Activated naive CD4-positive, alpha-beta T cell treated with anti-CD3 and anti-CD28 coated beads for 36 hours (primary cell): Measurements from ENCODE around the gene STX7. TPM values are rescaled to one million over a fixed set of nuclear protein-coding genes. Genes with fewer than 3 reads are reported as not detected.

Experiments
- CTCF ChIA-PET: fragments of 350-600 bp; sonication (Branson Sonifier 250); formaldehyde crosslinking; loops from one replicate; lab custom pipeline; 2021; ENCODE audit warnings: antibody characterized with exemption; lab: Charles Lee
- DNase-seq: peaks from one replicate; pipeline ENCODE4 v3.0.0-alpha.2; 2020
- H3K27ac Mint-ChIP-seq: one replicate; pipeline ENCODE4 v1.8.0; 2021; ENCODE audit warnings: mild to moderate bottlenecking, mixed read lengths
- H3K27me3 Mint-ChIP-seq: one replicate; pipeline ENCODE4 v1.8.0; 2021; ENCODE audit warnings: low read depth, mixed read lengths
- H3K36me3 Mint-ChIP-seq: one replicate; pipeline ENCODE4 v1.8.0; 2021; ENCODE audit warnings: low read depth, mixed read lengths
- H3K4me1 Mint-ChIP-seq: one replicate; pipeline ENCODE4 v1.8.0; 2021; ENCODE audit warnings: low read depth, mixed read lengths
- H3K4me3 Mint-ChIP-seq: one replicate; pipeline ENCODE4 v1.8.0; 2021; ENCODE audit warnings: mild to moderate bottlenecking, moderate library complexity, mixed read lengths
- H3K9me3 Mint-ChIP-seq: one replicate; pipeline ENCODE4 v1.8.0; 2021; ENCODE audit warnings: mixed read lengths
- intact Hi-C: fragments of 100-400 bp; cut with micrococcal nuclease; formaldehyde crosslinking; loops from one replicate; pipeline ENCODE4 v1.15.1; 2023
- total RNA-seq, 2 experiments: library from RNA; stranded (reverse); gene quantifications; one replicate each; pipeline ENCODE4 v1.2.3, GENCODE V29; 2021

Gene STX7
- total RNA-seq, 2 experiments from 2014 or later: 11.3 to 11.7 TPM

- intact Hi-C loops: loop anchor here (1.0 to 5.0 kb wide), 4 partner anchors 82 to 562 kb away; partner anchors contain the start of gene MOXD1
- no peak for DNase-seq
- no peaks in the 10 kb centered on the region for H3K9me3 Mint-ChIP-seq
- no peak overlapping the region for H3K27ac Mint-ChIP-seq
- CTCF ChIA-PET: interaction anchor here (0.7 to 9.7 kb wide), 27 partner anchors 8 to 570 kb away, joined by 3 to 155 read pairs (median 4); partner anchors contain the start of gene STX7
- H3K4me1 Mint-ChIP-seq: peaks cover 24% of the 10 kb centered on the region
- no peak overlapping the region for H3K4me3 Mint-ChIP-seq
- H3K27me3 Mint-ChIP-seq: no peaks in the 10 kb centered on the region
- H3K36me3 Mint-ChIP-seq: peaks cover 4% of the 10 kb centered on the region
Measured at GRCh38 chr6:132484680-132485018, 28.3 kb downstream of the STX7 start.

GRCh38 chr6:132483779-132484679, 28.9 kb downstream of the STX7 start:
- no peak overlapping the region for H3K27ac Mint-ChIP-seq
- CTCF ChIA-PET: interaction anchor here (0.7 to 9.7 kb wide), 27 partner anchors 9 to 569 kb away, joined by 3 to 155 read pairs (median 4); partner anchors contain the start of gene STX7
- H3K4me1 Mint-ChIP-seq: peaks cover 24% of the 10 kb centered on the region

GRCh38 chr6:132482581-132482980, 30.3 kb downstream of the STX7 start:
- H3K27ac Mint-ChIP-seq: no peak overlapping the region
- H3K9me3 Mint-ChIP-seq: no peaks in the 10 kb centered on the region
- peaks cover 17% of the 10 kb centered on the region for H3K4me1 Mint-ChIP-seq
- no peaks in the 10 kb centered on the region for H3K27me3 Mint-ChIP-seq
- peaks cover 4% of the 10 kb centered on the region for H3K36me3 Mint-ChIP-seq
- DNase-seq: no peak
- H3K4me3 Mint-ChIP-seq: no peak overlapping the region
- CTCF ChIA-PET: interaction anchor here (0.7 to 9.7 kb wide), 3 partner anchors 8 to 203 kb away, joined by 3 to 155 read pairs (median 5); no protein-coding TSS in a partner anchor
- intact Hi-C loops: loop anchor here (5.0 kb wide), 1 partner anchor 80 kb away; the partner anchor contains the start of gene MOXD1

More at GRCh38 chr6:132483779-132484679, 28.9 kb downstream of the STX7 start:
- intact Hi-C loops: loop anchor here (1.0 to 5.0 kb wide), 4 partner anchors 82 to 561 kb away; partner anchors contain the start of gene MOXD1
- Mint-ChIP-seq H3K4me3 (no peak overlapping the region), H3K9me3 (no peaks in the 10 kb centered on the region), H3K27me3 (no peaks in the 10 kb centered on the region), H3K36me3 (peaks cover 4% of the 10 kb centered on the region)
- peak; percentile 65 for DNase-seq

- CTCF ChIA-PET: interaction anchor here (0.6 to 9.7 kb wide), 5 partner anchors 9 to 202 kb away, joined by 3 to 155 read pairs (median 4); no protein-coding TSS in a partner anchor
- no peaks in the 10 kb centered on the region for H3K9me3 Mint-ChIP-seq
Measured at GRCh38 chr6:132481189-132481588, 31.7 kb downstream of the STX7 start.

GRCh38 chr6:132479131-132479530, 33.8 kb downstream of the STX7 start:
- peaks cover 17% of the 10 kb centered on the region for H3K4me1 Mint-ChIP-seq
- no peak overlapping the region for H3K4me3 Mint-ChIP-seq
- H3K9me3 Mint-ChIP-seq: no peaks in the 10 kb centered on the region
- intact Hi-C loops: no loop called here
- CTCF ChIA-PET: interaction anchor here (0.6 to 1.5 kb wide), 2 partner anchors 17 to 199 kb away, joined by 3 to 5 read pairs; no protein-coding TSS in a partner anchor
- DNase-seq: no peak
- H3K27ac Mint-ChIP-seq: no peak overlapping the region
- no peaks in the 10 kb centered on the region for H3K36me3 Mint-ChIP-seq
- no peaks in the 10 kb centered on the region for H3K27me3 Mint-ChIP-seq

More at GRCh38 chr6:132481189-132481588, 31.7 kb downstream of the STX7 start:
- intact Hi-C loops: loop anchor here (1.0 to 5.0 kb wide), 2 partner anchors 14 to 79 kb away; partner anchors contain the start of gene MOXD1
- Mint-ChIP-seq H3K27me3 (no peaks in the 10 kb centered on the region), H3K36me3 (no peaks in the 10 kb centered on the region), H3K27ac (no peak overlapping the region), H3K4me1 (peaks cover 17% of the 10 kb centered on the region), H3K4me3 (no peak overlapping the region)
- DNase-seq: no peak

- no peak for DNase-seq
- Mint-ChIP-seq H3K4me1 (peaks cover 14% of the 10 kb centered on the region), H3K4me3 (no peak overlapping the region), H3K27me3 (no peaks in the 10 kb centered on the region), H3K9me3 (no peaks in the 10 kb centered on the region), H3K27ac (no peak overlapping the region), H3K36me3 (no peaks in the 10 kb centered on the region)
- intact Hi-C loops: no loop called here
- CTCF ChIA-PET: interaction anchor here (0.6 to 1.5 kb wide), 2 partner anchors 17 to 199 kb away, joined by 3 to 5 read pairs; no protein-coding TSS in a partner anchor
Measured at GRCh38 chr6:132478674-132479073, 34.2 kb downstream of the STX7 start.

- no peak overlapping the region for H3K4me3 Mint-ChIP-seq
- H3K27me3 Mint-ChIP-seq: no peaks in the 10 kb centered on the region
- H3K4me1 Mint-ChIP-seq: peaks cover 14% of the 10 kb centered on the region
- no peaks in the 10 kb centered on the region for H3K36me3 Mint-ChIP-seq
- H3K27ac Mint-ChIP-seq: no peak overlapping the region
- CTCF ChIA-PET: interaction anchor here (1.5 kb wide), 1 partner anchor 198 kb away, joined by 5 read pairs; no protein-coding TSS in a partner anchor
- intact Hi-C loops: no loop called here
- H3K9me3 Mint-ChIP-seq: no peaks in the 10 kb centered on the region
- no peak for DNase-seq
Measured at GRCh38 chr6:132478266-132478665, 34.6 kb downstream of the STX7 start.

- CTCF ChIA-PET: interaction anchor here (1.7 kb wide), 1 partner anchor 197 kb away, joined by 10 read pairs; no protein-coding TSS in a partner anchor
Measured at GRCh38 chr6:132476688-132477087, 36.2 kb downstream of the STX7 start.

GRCh38 chr6:132475925-132476324, 37.0 kb downstream of the STX7 start:
- intact Hi-C loops: no loop called here
- no peak for DNase-seq
- peaks cover 5% of the 10 kb centered on the region for H3K4me1 Mint-ChIP-seq
- no peaks in the 10 kb centered on the region for H3K36me3 Mint-ChIP-seq
- H3K4me3 Mint-ChIP-seq: no peak overlapping the region
- H3K27me3 Mint-ChIP-seq: no peaks in the 10 kb centered on the region
- no peaks in the 10 kb centered on the region for H3K9me3 Mint-ChIP-seq
- no peak overlapping the region for H3K27ac Mint-ChIP-seq
- CTCF ChIA-PET: interaction anchor here (2.1 to 2.4 kb wide), 2 partner anchors 8 to 196 kb away, joined by 7 to 10 read pairs; no protein-coding TSS in a partner anchor

More at GRCh38 chr6:132476688-132477087, 36.2 kb downstream of the STX7 start:
- H3K4me1 Mint-ChIP-seq: peaks cover 12% of the 10 kb centered on the region
- DNase-seq: no peak
- no peaks in the 10 kb centered on the region for H3K9me3 Mint-ChIP-seq
- H3K4me3 Mint-ChIP-seq: no peak overlapping the region
- H3K36me3 Mint-ChIP-seq: no peaks in the 10 kb centered on the region
- intact Hi-C loops: no loop called here
- no peak overlapping the region for H3K27ac Mint-ChIP-seq
- no peaks in the 10 kb centered on the region for H3K27me3 Mint-ChIP-seq

- CTCF ChIA-PET: interaction anchor here (0.8 kb wide), 1 partner anchor 192 kb away, joined by 5 read pairs; no protein-coding TSS in a partner anchor
- H3K27me3 Mint-ChIP-seq: no peaks in the 10 kb centered on the region
- H3K4me1 Mint-ChIP-seq: no peaks in the 10 kb centered on the region
- H3K27ac Mint-ChIP-seq: no peak overlapping the region
- peaks cover 4% of the 10 kb centered on the region for H3K36me3 Mint-ChIP-seq
- no peak for DNase-seq
- no peak overlapping the region for H3K4me3 Mint-ChIP-seq
- intact Hi-C loops: no loop called here
- H3K9me3 Mint-ChIP-seq: no peaks in the 10 kb centered on the region
Measured at GRCh38 chr6:132471787-132472186, 41.1 kb downstream of the STX7 start.

- Mint-ChIP-seq H3K27me3 (no peaks in the 10 kb centered on the region), H3K27ac (no peak overlapping the region), H3K9me3 (no peaks in the 10 kb centered on the region), H3K36me3 (peaks cover 16% of the 10 kb centered on the region), H3K4me3 (no peak overlapping the region), H3K4me1 (no peaks in the 10 kb centered on the region)
- intact Hi-C loops: no loop called here
- CTCF ChIA-PET: interaction anchor here (1.8 kb wide), 1 partner anchor 187 kb away, joined by 10 read pairs; no protein-coding TSS in a partner anchor
- no peak for DNase-seq
Measured at GRCh38 chr6:132466952-132467351, 46.0 kb downstream of the STX7 start.
